NB4 (cell line): Measurements from ENCODE around the gene ZNF407.

Source experiments
- DNase-seq: peaks from one replicate; pipeline ENCODE4 v3.0.0; 2010; ENCODE audit warnings: low read depth
- H3K4me3 ChIP-seq: one replicate; pipeline ENCODE4 v1.5.1; 2011; ENCODE audit warnings: mild to moderate bottlenecking, low read depth, low read length, moderate library complexity
- CTCF ChIP-seq: IDR thresholded peaks from one replicate; pipeline ENCODE4 v1.5.1; 2012; ENCODE audit warnings: low read depth, low read length
- MAX ChIP-seq: IDR thresholded peaks from 2 replicates; pipeline ENCODE4 v1.6.1; 2011; ENCODE audit warnings: low read depth, low read length
- MYC ChIP-seq: IDR thresholded peaks from 2 replicates; pipeline ENCODE4 v1.6.1; 2011; ENCODE audit warnings: low read depth, low read length
- POLR2A ChIP-seq: IDR thresholded peaks from 2 replicates; pipeline ENCODE4 v1.6.1; 2011; ENCODE audit warnings: mild to moderate bottlenecking; ENCODE audit not compliant: insufficient read length; ENCODE audit errors: extremely low read depth

ZNF407 gene

GRCh38 chr18:74597662-74598349 lies at the start of gene ZNF407:
TSS of gene ZNF407 (plus strand) at chr18:74597870. CDS start at chr18:74631020, 33,150 bp downstream.
- peak; percentile 92 for DNase-seq
- TF ChIP-seq MYC = no peak; the same call in 1 of the 2 replicates
- TF ChIP-seq MAX = no peak
- TF ChIP-seq CTCF = no peak
- TF ChIP-seq POLR2A = no peak
- H3K4me3 ChIP-seq = peak within 1 kb of the TSS; percentile 92

GRCh38 chr18:74549591-74550104 lies 48.0 kb upstream of the ZNF407 start:
- TF ChIP-seq POLR2A (no peak), MYC (no peak), CTCF (no peak), MAX (no peak)

GRCh38 chr18:74550886-74551285 lies 46.8 kb upstream of the ZNF407 start:
- no peak overlapping the region for H3K4me3 ChIP-seq
- DNase-seq = no peak
- TF ChIP-seq MAX = no peak
- no peak for TF ChIP-seq CTCF
- no peak for TF ChIP-seq MYC

More at GRCh38 chr18:74549591-74550104, 48.0 kb upstream of the ZNF407 start:
- no peak overlapping the region for H3K4me3 ChIP-seq
- no peak for DNase-seq

- H3K4me3 ChIP-seq = no peak overlapping the region
- TF ChIP-seq POLR2A = no peak
- no peak for TF ChIP-seq MYC
- TF ChIP-seq MAX = no peak
- no peak for TF ChIP-seq CTCF
- DNase-seq = no peak
Observed at GRCh38 chr18:74551452-74551851, 46.2 kb upstream of the ZNF407 start.

- TF ChIP-seq CTCF (peak; percentile 68), MYC (0 out of 2 replicates have a peak, but pooled peaks have one; percentile 10), POLR2A (no peak)
- DNase-seq = peak; percentile 76
- H3K4me3 ChIP-seq = no peak overlapping the region
Observed at GRCh38 chr18:74551936-74552555, 45.6 kb upstream of the ZNF407 start.
